SK-N-MC (cell line): Measurements from ENCODE around the gene TMC1.
"Not testable (repeated sequence)": the region's sequence is repeated elsewhere in the genome, so short reads cannot be mapped to it uniquely, and the experiment has no call there.

ENCODE experiments used
- DNase-seq: peaks from one replicate; pipeline ENCODE4 v3.0.0-alpha.2; 2011; ENCODE audit warnings: low read depth, low spot score
- H3K27ac ChIP-seq: fragments of 200-600 bp; sonication (generic); 2 replicates; pipeline ENCODE4 v1.5.1; 2016; ENCODE audit warnings: mixed run types
- H3K36me3 ChIP-seq: fragments of 200-600 bp; sonication (generic); 2 replicates; pipeline ENCODE4 v1.6.1; 2017; ENCODE audit warnings: antibody characterized with exemption, low read length, mixed read lengths; ENCODE audit not compliant: insufficient read depth
- H3K4me3 ChIP-seq: fragments of 200-600 bp; sonication (generic); 2 replicates; pipeline ENCODE4 v1.5.1; 2016
- H3K9ac ChIP-seq: fragments of 200-600 bp; sonication (generic); 2 replicates; pipeline ENCODE4 v1.8.0; 2017; ENCODE audit warnings: mixed run types, mixed read lengths; ENCODE audit not compliant: insufficient read length
- H3K9me3 ChIP-seq: fragments of 200-600 bp; sonication (generic); 2 replicates; pipeline ENCODE4 v1.6.1; 2017; ENCODE audit warnings: low read depth, mild to moderate bottlenecking, antibody characterized with exemption, low read length, moderate library complexity, mixed read lengths
- EZH2 ChIP-seq: fragments of 200-600 bp; sonication (generic); IDR thresholded peaks from one replicate; pipeline ENCODE4 v1.6.1; 2017; ENCODE audit warnings: antibody characterized with exemption
- FOXP2 ChIP-seq: optimal IDR thresholded peaks from 2 replicates; pipeline ENCODE3; 2011; ENCODE audit warnings: mild to moderate bottlenecking, moderate library complexity; ENCODE audit not compliant: insufficient read depth; ENCODE audit errors: extremely low read length, control extremely low read depth
- POLR2AphosphoS5 ChIP-seq: IDR thresholded peaks from 2 replicates; pipeline ENCODE4 v1.6.1; 2012; ENCODE audit warnings: mild to moderate bottlenecking, low read depth, low read length, borderline replicate concordance

Gene TMC1

DNA sequence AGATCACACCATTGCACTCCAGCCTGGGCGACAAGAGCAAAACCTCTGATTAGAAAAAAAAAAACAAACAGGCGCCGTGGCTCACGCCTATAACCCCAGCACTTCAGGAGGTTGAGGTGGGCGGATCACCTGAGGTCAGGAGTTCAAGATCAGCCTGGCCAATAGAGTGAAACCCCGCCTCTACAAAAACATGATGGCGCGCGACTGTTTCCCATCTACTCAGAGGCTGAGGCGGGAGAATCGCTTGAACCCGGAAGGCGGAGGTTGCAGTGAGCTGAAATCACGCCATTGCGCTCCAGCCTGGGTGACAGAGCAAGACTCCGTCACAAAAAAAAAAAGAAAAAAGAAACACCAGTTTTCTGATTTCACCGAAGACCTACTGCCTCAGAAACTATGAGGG, at the start of gene TMC1:
TMC1 (plus strand) TSS at position 193 of the 400 bp plus-strand sequence. CDS start 127,041 bp downstream, outside the sequence.
- not testable (repeated sequence) for H3K27ac ChIP-seq, H3K36me3 ChIP-seq, H3K4me3 ChIP-seq, H3K9me3 ChIP-seq, DNase-seq, H3K9ac ChIP-seq

- H3K9me3 ChIP-seq = no peaks in the 10 kb centered on the region
- H3K4me3 ChIP-seq = no peak overlapping the region
- no peak overlapping the region for H3K27ac ChIP-seq
- no peak for DNase-seq
- H3K9ac ChIP-seq = no peak overlapping the region
- no peaks in the 10 kb centered on the region for H3K36me3 ChIP-seq
- TF ChIP-seq FOXP2 (no peak), EZH2 (no peak), POLR2AphosphoS5 (no peak)
Measured at GRCh38 chr9:72473474-72474261, 47.7 kb upstream of the TMC1 start.

- no peak for DNase-seq
Measured at GRCh38 chr9:72474676-72475075, 46.7 kb upstream of the TMC1 start.

DNA sequence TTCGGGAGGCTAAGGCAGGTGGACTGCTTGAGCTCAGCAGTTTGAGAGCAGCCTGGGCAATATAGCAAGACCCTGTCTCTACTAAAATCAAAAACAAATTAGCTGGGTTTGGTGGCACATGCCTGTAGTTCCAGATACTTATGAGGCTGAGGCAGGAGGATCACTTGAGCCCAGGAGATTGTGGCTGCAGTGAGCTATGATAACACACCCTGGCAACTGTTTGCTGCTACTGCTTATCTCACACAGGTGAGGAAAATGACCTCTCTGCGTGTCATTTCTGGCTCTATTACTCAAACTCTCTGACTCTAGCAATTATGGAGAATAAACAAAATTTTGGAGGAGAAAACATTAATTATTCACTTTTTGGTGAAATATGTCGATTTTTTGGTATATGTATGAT, 45.3 kb upstream of the TMC1 start:
- Histone ChIP-seq H3K4me3 (no peak overlapping the region), H3K36me3 (no peaks in the 10 kb centered on the region), H3K9me3 (no peaks in the 10 kb centered on the region), H3K9ac (no peak overlapping the region), H3K27ac (no peak overlapping the region)
- TF ChIP-seq EZH2 = no peak
- no peak for TF ChIP-seq FOXP2
- no peak for TF ChIP-seq POLR2AphosphoS5
- DNase-seq = no peak

More at GRCh38 chr9:72474676-72475075, 46.7 kb upstream of the TMC1 start:
- TF ChIP-seq POLR2AphosphoS5 = no peak
- no peak for TF ChIP-seq FOXP2
- TF ChIP-seq EZH2 = no peak
- H3K36me3 ChIP-seq = no peaks in the 10 kb centered on the region
- no peak overlapping the region for H3K4me3 ChIP-seq
- no peak overlapping the region for H3K9ac ChIP-seq
- H3K27ac ChIP-seq = no peak overlapping the region
- H3K9me3 ChIP-seq = no peaks in the 10 kb centered on the region

GRCh38 chr9:72476617-72477437, 44.6 kb upstream of the TMC1 start:
- TF ChIP-seq FOXP2 = no peak
- no peak overlapping the region for H3K4me3 ChIP-seq
- H3K36me3 ChIP-seq = no peaks in the 10 kb centered on the region
- no peak for DNase-seq
- H3K9ac ChIP-seq = no peak overlapping the region
- no peak overlapping the region for H3K27ac ChIP-seq
- no peaks in the 10 kb centered on the region for H3K9me3 ChIP-seq

DNA sequence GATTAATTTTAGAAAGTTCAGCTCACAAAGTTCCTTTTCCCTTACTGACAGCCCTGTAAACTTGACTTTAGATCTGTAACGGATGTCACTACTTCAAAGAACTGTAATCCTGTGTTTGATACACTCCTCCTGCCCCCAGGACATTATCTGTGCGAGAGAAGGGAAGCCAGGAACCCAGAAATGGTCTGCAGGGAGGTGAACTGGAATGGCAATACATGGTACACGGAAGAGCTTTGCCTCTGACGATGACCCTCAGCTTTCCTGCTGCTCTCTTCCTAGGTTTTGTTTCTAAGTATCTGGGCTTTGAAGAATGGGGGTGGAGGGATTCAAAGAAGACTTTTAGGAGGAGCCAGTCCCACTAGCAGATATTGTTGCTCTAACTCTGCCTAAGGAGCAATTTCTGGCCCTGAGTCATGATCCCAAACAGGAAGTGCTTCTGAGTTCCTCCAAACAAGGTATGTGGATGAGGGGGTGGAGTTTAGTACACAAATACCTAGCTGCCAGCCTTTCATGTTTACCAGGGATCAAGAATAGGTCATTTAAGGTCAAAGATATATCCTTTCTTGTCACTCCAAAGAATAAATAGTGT, 43.4 kb upstream of the TMC1 start:
- no peaks in the 10 kb centered on the region for H3K9me3 ChIP-seq
- DNase-seq = no peak
- peak overlapping the region; percentile 80 for H3K27ac ChIP-seq
- TF ChIP-seq POLR2AphosphoS5 (no peak), EZH2 (no peak), FOXP2 (no peak)
- peak overlapping the region; percentile 36; the same call in 1 of the 2 replicates for H3K4me3 ChIP-seq
- H3K9ac ChIP-seq = no peak overlapping the region
- H3K36me3 ChIP-seq = no peaks in the 10 kb centered on the region

DNA sequence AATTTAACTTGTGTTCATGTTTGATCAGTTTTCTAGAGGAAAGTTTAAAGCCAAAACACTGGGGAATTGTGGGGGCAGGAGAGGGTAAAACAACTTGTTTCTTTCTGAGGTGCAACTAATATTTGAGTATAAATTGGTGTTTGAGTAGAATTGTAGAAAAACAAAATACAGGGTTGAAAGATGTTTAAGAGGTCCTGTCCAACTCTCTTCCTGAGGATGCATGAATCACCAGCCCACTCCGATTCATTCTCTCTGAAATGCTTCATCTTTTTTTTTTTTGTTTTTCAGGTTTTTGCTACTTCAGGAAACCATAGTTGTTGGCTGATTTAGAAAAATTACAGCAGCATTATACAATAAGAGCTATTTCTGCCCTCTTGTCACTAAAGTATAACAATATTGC, 42.4 kb upstream of the TMC1 start:
- H3K9ac ChIP-seq = no peak overlapping the region
- no peaks in the 10 kb centered on the region for H3K36me3 ChIP-seq
- TF ChIP-seq EZH2 = no peak
- TF ChIP-seq POLR2AphosphoS5 = no peak
- TF ChIP-seq FOXP2 = no peak
- no peak for DNase-seq
- no peak overlapping the region for H3K27ac ChIP-seq
- H3K9me3 ChIP-seq = no peaks in the 10 kb centered on the region
- no peak overlapping the region for H3K4me3 ChIP-seq

- H3K9ac ChIP-seq, H3K36me3 ChIP-seq, H3K4me3 ChIP-seq, H3K9me3 ChIP-seq, DNase-seq: not testable (repeated sequence)
- peak overlapping the region; percentile 54 for H3K27ac ChIP-seq
Measured at GRCh38 chr9:72480261-72480660, 41.1 kb upstream of the TMC1 start.

DNA sequence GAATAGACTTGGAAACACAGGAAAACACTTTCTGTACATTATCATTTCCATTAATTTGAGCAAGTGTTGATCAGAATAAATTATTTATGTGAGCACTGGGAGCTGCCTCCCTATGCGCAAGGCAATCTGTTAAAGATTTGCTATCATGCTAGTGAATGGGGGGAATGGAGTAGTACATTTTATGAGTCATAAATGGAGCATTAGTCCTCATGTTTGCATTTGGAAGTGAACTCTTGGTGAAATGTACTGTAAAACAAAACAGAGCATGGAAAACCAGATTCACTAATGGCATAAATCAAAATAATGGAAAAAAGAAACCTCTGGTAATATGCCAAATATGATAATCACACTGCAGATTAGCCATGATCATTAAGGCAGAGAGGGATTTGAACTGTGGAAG, 40.5 kb upstream of the TMC1 start:
- DNase-seq = no peak
- H3K27ac ChIP-seq = peak overlapping the region; percentile 54
- H3K9me3 ChIP-seq = no peaks in the 10 kb centered on the region
- H3K4me3 ChIP-seq = no peak overlapping the region
- no peaks in the 10 kb centered on the region for H3K36me3 ChIP-seq
- no peak overlapping the region for H3K9ac ChIP-seq
- TF ChIP-seq FOXP2 (no peak), EZH2 (no peak), POLR2AphosphoS5 (no peak)
